Measurements from ENCODE around the gene STING1.
A peak's percentile ranks its signal among the peaks of the same experiment; 100 is the strongest.
"Not testable (repeated sequence)": the region's sequence is repeated elsewhere in the genome, so short reads cannot be mapped to it uniquely, and the experiment has no call there.

The STING1 gene

DNA sequence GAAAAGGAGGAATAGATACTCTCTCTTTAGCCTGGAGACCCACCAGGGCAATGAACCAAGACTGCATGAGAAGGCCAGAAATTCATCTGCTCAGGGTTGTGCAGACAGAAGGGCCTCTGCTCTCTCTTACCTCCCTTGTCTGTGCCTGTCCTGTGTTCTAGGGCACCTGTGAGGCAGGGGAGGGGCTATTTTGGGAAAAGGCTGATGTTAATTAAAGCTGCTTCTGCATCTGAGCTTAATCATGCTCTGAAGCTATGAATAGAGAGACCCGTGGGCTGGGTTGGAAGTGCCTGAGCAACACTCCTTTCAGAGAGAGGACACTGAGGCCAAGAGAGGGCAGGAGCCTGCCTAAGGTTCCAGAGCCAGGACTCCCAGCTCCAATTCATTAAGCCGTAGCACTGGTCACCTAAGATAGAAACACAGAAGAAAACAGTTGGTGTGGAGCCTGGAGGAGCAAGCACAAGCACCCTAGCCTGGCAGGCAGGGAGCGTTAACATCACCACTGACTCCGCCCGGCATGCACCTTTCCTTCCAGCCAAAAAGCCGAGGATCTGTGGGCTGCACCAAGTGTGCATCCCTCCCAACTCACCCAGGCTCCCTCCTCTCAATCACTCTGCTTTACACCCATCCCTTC lies 31.4 kb upstream of the STING1 start:
- Histone ChIP-seq H4K20me1 (ENCODE audit: insufficient read depth, low read length) (no peaks in the 10 kb centered on the region), H3K9ac (ENCODE audit: low read length) (no peak overlapping the region)

DNA sequence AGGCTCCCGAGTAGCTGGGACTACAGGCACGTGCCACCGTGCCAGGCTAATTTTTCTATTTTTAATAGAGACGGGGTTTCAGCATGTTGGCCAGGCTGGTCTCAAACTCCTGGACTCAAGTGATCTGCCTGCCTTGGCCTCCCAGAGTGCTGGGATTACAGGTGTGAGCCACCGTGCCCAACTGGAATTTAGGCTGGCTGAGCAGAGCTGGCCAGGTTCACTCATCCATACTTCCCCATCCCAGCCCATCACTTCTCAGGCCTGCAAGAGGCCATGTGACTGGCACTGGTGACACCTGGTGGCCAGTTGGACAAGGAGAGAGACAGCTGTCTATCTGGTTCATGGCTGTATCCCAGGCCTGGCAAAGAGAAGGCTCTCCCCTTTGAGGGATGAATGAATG lies 30.9 kb upstream of the STING1 start:
- not testable (repeated sequence) for H3K4me1 ChIP-seq (ENCODE audit: insufficient read depth, low read length, severe bottlenecking); H3K79me2 ChIP-seq (ENCODE audit: insufficient read depth, low read length); H3K27me3 ChIP-seq (ENCODE audit: insufficient read depth, low read length); H4K20me1 ChIP-seq (ENCODE audit: insufficient read depth, low read length); H3K9me2 ChIP-seq (ENCODE audit: low read depth, low read length); H3K27ac ChIP-seq (ENCODE audit: low read depth, low read length, poor library complexity, severe bottlenecking); H3K9me3 ChIP-seq (ENCODE audit: low read length); H3K4me3 ChIP-seq (ENCODE audit: low read depth, low read length, poor library complexity, severe bottlenecking); H2AFZ ChIP-seq (ENCODE audit: low read length); H3F3A ChIP-seq (ENCODE audit: insufficient read depth, low read length); H3K4me2 ChIP-seq (ENCODE audit: low read length); H3K36me3 ChIP-seq (ENCODE audit: insufficient read depth, low read length); H3K9ac ChIP-seq (ENCODE audit: low read length)
- TF ChIP-seq, protein P1, sequence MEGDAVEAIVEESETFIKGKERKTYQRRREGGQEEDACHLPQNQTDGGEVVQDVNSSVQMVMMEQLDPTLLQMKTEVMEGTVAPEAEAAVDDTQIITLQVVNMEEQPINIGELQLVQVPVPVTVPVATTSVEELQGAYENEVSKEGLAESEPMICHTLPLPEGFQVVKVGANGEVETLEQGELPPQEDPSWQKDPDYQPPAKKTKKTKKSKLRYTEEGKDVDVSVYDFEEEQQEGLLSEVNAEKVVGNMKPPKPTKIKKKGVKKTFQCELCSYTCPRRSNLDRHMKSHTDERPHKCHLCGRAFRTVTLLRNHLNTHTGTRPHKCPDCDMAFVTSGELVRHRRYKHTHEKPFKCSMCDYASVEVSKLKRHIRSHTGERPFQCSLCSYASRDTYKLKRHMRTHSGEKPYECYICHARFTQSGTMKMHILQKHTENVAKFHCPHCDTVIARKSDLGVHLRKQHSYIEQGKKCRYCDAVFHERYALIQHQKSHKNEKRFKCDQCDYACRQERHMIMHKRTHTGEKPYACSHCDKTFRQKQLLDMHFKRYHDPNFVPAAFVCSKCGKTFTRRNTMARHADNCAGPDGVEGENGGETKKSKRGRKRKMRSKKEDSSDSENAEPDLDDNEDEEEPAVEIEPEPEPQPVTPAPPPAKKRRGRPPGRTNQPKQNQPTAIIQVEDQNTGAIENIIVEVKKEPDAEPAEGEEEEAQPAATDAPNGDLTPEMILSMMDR (IDR thresholded peaks at IDR 0.05; ENCODE audit: low read length) = peak; percentile 70

More for the DNA sequence above, 31.4 kb upstream of the STING1 start:
- Histone ChIP-seq H3K27ac (ENCODE audit: low read depth, low read length, poor library complexity, severe bottlenecking) (no peak overlapping the region), H3K4me1 (ENCODE audit: insufficient read depth, low read length, severe bottlenecking) (peaks cover 12% of the 10 kb centered on the region), H3K4me3 (ENCODE audit: low read depth, low read length, poor library complexity, severe bottlenecking) (no peak overlapping the region), H3F3A (ENCODE audit: insufficient read depth, low read length) (no peaks in the 10 kb centered on the region), H2AFZ (ENCODE audit: low read length) (no peak overlapping the region), H3K36me3 (ENCODE audit: insufficient read depth, low read length) (no peaks in the 10 kb centered on the region), H3K79me2 (ENCODE audit: insufficient read depth, low read length) (no peaks in the 10 kb centered on the region), H3K27me3 (ENCODE audit: insufficient read depth, low read length) (no peaks in the 10 kb centered on the region), H3K9me2 (ENCODE audit: low read depth, low read length) (no peaks in the 10 kb centered on the region), H3K9me3 (ENCODE audit: low read length) (no peaks in the 10 kb centered on the region), H3K4me2 (ENCODE audit: low read length) (no peak overlapping the region)
- no peak for TF ChIP-seq EZH2 (IDR thresholded peaks at IDR 0.05; ENCODE audit: borderline replicate concordance, low read length)
- TF ChIP-seq, protein P1 (IDR thresholded peaks at IDR 0.05; ENCODE audit: low read length) = no peak

DNA sequence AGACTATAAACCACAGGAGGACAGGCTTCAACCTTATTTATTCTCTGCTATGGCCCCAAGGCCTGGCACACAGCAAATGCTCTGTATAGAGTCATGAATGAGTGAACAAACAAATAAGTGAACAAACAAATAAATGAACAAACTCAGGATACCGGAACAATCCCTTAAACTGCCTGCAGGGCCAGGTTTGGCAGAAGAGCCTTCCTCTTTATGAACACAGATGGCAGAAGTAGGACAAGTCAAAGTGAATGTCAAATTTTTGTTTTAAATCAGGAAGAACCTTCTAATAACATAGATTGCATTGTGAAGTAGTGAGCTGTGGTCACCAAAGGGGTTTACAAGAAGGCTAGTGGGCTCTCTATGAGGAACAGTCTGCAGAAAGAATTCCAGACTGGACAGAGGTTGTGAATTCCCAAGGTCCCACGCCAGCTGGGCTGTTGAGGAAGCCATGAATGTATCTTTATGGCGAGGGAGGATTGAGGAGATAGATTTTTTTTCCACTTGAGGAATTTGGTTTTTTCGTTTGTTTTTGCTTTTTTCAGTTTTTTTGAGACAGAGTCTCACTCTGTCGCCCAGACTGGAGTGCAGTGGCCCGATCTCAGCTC lies 30.3 kb upstream of the STING1 start:
- no peaks in the 10 kb centered on the region for H3K36me3 ChIP-seq (ENCODE audit: insufficient read depth, low read length)
- no peak overlapping the region for H3K4me2 ChIP-seq (ENCODE audit: low read length)
- no peak overlapping the region for H2AFZ ChIP-seq (ENCODE audit: low read length)
- H3K9me3 ChIP-seq (ENCODE audit: low read length) = no peaks in the 10 kb centered on the region
- H3K9me2 ChIP-seq (ENCODE audit: low read depth, low read length) = no peaks in the 10 kb centered on the region
- H3K4me3 ChIP-seq (ENCODE audit: low read depth, low read length, poor library complexity, severe bottlenecking) = no peak overlapping the region
- TF ChIP-seq, protein P1 (IDR thresholded peaks at IDR 0.05; ENCODE audit: low read length) = no peak
- TF ChIP-seq EZH2 (IDR thresholded peaks at IDR 0.05; ENCODE audit: borderline replicate concordance, low read length) = no peak
- no peaks in the 10 kb centered on the region for H4K20me1 ChIP-seq (ENCODE audit: insufficient read depth, low read length)
- no peaks in the 10 kb centered on the region for H3F3A ChIP-seq (ENCODE audit: insufficient read depth, low read length)
- no peak overlapping the region for H3K27ac ChIP-seq (ENCODE audit: low read depth, low read length, poor library complexity, severe bottlenecking)
- no peak overlapping the region for H3K9ac ChIP-seq (ENCODE audit: low read length)
- H3K4me1 ChIP-seq (ENCODE audit: insufficient read depth, low read length, severe bottlenecking) = peaks cover 5% of the 10 kb centered on the region
- H3K79me2 ChIP-seq (ENCODE audit: insufficient read depth, low read length) = no peaks in the 10 kb centered on the region
- H3K27me3 ChIP-seq (ENCODE audit: insufficient read depth, low read length) = no peaks in the 10 kb centered on the region

GRCh38 chr5:139504722-139505121 lies 22.2 kb upstream of the STING1 start:
- not testable (repeated sequence) for H3K4me3 ChIP-seq (ENCODE audit: low read depth, low read length, poor library complexity, severe bottlenecking); H2AFZ ChIP-seq (ENCODE audit: low read length)

DNA sequence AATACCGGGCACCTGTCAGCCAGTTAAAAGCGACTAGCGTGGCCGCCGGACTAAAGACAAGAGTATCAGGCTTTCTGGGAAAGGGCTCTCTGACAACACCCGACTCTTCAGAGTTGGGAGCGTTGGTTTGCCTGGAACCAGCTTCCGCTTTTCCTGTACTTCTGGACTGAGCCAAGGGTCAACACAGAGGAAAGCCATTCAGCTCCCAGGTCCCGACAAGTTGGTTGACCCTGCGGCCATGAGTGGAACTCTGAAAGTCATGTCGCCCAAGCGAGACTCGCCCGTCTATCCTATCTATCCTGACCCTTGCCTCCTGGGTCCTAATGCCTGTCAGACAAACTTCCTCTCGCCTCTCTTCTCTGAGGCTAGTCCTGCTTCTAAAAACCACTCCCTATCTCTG lies 21.3 kb upstream of the STING1 start:
- H3K4me2 ChIP-seq (ENCODE audit: low read length); H3K27ac ChIP-seq (ENCODE audit: low read depth, low read length, poor library complexity, severe bottlenecking); H3F3A ChIP-seq (ENCODE audit: insufficient read depth, low read length); H2AFZ ChIP-seq (ENCODE audit: low read length); H3K27me3 ChIP-seq (ENCODE audit: insufficient read depth, low read length); H3K9ac ChIP-seq (ENCODE audit: low read length); H3K4me1 ChIP-seq (ENCODE audit: insufficient read depth, low read length, severe bottlenecking); H3K9me3 ChIP-seq (ENCODE audit: low read length); H3K79me2 ChIP-seq (ENCODE audit: insufficient read depth, low read length); H3K9me2 ChIP-seq (ENCODE audit: low read depth, low read length); H4K20me1 ChIP-seq (ENCODE audit: insufficient read depth, low read length); H3K36me3 ChIP-seq (ENCODE audit: insufficient read depth, low read length); H3K4me3 ChIP-seq (ENCODE audit: low read depth, low read length, poor library complexity, severe bottlenecking): not testable (repeated sequence)

More at GRCh38 chr5:139504722-139505121, 22.2 kb upstream of the STING1 start:
- not testable (repeated sequence) for H3K4me2 ChIP-seq (ENCODE audit: low read length); H3K36me3 ChIP-seq (ENCODE audit: insufficient read depth, low read length); H3K4me1 ChIP-seq (ENCODE audit: insufficient read depth, low read length, severe bottlenecking); H3K9me3 ChIP-seq (ENCODE audit: low read length); H3K9ac ChIP-seq (ENCODE audit: low read length); H3K79me2 ChIP-seq (ENCODE audit: insufficient read depth, low read length); H3K27ac ChIP-seq (ENCODE audit: low read depth, low read length, poor library complexity, severe bottlenecking); H3K9me2 ChIP-seq (ENCODE audit: low read depth, low read length); H4K20me1 ChIP-seq (ENCODE audit: insufficient read depth, low read length); H3F3A ChIP-seq (ENCODE audit: insufficient read depth, low read length); H3K27me3 ChIP-seq (ENCODE audit: insufficient read depth, low read length)
